ENCODE measurements around the gene PLIN3.
"Not testable (repeated sequence)": the region's sequence is repeated elsewhere in the genome, so short reads cannot be mapped to it uniquely, and the experiment has no call there.

The PLIN3 gene

DNA sequence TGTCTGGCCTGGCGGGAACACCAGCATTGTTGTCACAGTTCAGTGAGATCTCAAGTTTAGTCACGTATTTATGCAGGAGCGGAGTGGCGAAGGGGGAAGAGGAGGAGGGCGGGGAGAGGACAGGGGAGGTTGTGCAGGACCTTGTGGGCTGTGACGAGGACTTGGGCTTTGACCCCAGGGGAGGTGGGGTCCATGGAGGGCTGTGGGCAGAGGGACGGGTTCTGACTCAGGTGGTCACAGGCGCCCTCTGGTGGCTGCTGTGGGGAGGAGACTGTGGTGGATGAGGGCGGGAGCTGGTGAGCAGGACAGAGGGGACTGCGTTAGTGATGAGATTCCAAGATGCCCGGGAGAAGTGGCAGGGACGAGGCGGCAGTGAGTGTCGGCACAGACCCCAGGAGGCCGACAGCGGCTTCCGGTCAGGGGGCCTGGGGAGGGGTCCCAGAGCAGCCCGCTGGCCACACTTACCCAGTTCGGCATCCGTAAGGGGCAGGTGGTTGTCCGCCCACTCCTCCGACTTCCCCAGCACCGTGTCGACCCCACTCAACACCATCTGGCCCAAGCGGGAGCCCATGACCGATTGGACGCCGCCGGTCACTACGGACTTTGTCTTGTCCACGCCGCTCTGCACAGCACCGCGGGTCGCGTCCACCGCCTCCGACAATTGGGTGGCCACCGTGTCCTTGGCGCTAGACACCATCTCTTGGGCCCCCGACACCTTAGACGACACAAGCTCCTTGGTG lies 15.7 kb downstream of the PLIN3 start:
- H3K27ac ChIP-seq, result no peak overlapping the region
- no peak for DNase-seq (ENCODE audit: low read depth, low spot score)

DNA sequence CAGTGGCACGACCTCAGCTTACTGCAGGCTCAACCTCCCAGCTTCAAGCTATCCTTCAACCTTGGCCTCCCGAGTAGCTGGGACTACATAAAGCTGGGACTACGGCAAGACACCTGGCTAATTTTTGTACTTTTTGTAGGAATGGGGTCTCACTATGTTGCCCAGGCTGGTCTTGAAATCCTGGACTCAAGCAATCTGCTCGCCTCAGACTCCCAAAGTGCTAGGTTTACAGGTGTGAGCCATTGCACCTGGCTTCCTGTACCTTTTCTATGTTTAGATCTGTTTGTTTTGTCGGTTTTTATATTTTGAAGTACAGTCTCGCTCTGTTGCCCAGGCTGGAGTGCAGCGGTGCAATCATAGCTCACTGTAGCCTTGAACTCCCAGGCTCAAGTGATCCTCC lies 18.4 kb downstream of the PLIN3 start:
- DNase-seq (ENCODE audit: low read depth, low spot score), result no peak
- no peak overlapping the region for H3K27ac ChIP-seq

DNA sequence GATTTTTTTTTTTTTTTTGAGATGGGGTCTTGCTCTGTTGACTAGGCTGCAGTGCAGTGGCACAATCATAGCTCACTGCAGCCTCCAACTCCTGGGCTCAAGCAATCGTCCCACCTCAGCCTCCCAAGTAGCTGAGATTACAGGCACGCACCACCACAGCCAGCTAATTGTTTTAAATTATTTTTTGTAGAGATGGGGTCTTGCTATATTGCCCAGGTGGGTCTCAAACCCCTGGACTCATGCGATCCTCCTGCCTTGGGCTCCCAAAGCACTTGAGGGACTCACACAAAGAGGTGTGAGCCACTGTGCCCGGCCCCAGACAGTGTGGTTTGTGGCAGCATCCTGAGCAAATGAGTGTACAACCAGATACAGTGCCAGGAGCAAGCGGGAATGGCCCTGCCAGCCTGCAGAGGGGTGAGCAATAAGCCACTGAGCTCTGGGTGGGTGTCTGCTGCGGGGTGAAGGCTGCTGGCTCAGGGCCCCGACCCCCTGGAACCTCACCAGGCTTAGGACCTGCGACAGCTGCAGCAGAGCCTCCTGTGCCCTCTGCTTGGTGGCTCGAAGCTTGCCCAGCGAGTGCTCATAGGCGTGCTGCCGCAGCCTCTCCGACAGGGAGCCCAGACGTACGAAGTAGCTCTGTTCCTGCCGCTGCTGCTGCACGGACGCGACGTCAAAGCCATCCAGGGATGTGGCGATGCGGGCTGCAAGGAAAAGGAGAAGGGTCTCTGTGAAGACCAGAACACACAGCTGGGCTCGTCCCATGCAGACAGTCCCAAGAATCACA lies 20.1 kb downstream of the PLIN3 start:
- no peak for DNase-seq (ENCODE audit: low read depth, low spot score)
- no peak overlapping the region for H3K27ac ChIP-seq

DNA sequence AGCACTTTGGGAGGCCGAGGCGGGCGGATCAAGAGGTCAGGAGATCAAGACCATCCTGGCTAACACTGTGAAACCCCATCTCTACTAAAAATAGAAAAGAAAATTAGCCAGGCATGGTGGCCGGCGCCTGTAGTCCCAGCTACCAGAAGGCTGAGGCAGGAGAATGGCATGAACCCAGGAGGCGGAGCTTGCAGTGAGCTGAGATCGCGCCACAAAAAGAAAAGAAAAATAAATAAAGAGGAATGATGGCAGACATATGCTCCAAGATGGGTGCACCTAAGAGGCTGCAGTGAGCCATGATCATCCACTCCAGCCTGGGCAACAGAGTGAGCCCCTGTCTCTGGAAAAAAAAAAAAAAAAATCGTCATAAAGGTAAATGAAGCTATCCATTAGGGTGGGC lies 21.5 kb downstream of the PLIN3 start:
- not testable (repeated sequence) for H3K27ac ChIP-seq; DNase-seq (ENCODE audit: low read depth, low spot score)

DNA sequence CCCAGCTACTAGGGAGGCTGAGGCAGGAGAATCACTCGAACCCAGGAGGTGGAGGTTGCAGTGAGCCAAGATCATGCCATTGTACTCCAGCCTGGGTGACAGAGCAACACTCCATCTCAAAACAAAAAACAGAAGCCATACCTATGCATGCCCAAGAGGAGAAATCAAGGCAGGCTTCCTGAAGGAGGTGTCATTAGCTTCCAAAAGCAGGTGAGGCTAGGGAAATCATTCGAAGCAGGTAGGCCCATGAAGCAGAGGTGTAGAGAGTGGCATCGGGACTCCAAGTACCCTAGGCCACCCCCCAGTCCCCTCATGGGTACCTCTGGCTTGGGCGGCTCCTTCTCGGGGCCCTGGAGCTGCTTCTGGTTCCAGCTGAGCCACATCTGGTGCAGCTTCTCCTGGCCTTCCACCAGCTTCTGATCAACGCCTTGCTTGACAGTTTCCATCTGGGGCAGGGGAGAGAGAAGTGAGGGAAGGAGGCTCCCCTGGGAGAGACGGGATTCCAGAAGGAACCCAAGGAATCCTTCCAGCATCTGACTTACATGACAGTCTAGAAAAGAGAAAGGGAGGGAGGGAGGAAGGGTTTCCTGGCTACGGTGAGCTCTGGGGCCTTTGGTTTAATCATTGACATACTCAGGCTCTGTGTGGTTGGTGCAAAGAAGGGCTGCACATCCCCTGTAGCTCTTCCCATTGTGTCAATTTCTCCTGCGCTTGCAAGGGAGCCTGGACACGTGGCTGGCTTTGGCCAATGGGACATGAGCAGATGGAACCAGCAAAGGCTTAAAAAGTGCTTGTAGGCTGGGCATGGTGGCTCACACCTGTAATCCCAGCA lies 22.9 kb downstream of the PLIN3 start:
- no peak overlapping the region for H3K27ac ChIP-seq
- DNase-seq (ENCODE audit: low read depth, low spot score), result no peak

DNA sequence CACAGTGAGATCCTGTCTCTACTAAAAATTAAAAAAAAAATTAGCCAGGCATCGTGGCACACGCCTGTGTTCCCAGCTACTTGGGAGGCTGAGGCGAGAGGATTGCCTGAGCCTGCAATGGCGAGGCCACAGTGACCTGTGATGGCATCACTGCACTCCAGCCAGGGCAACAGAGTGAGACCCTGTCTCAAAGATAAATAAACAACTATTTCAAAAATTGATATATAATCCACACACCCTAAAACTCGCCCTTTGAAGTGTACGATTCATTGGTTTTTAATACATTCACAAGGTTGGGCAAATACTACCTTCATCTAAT lies 23.9 kb downstream of the PLIN3 start:
- no peak for DNase-seq (ENCODE audit: low read depth, low spot score)
- no peak overlapping the region for H3K27ac ChIP-seq

DNA sequence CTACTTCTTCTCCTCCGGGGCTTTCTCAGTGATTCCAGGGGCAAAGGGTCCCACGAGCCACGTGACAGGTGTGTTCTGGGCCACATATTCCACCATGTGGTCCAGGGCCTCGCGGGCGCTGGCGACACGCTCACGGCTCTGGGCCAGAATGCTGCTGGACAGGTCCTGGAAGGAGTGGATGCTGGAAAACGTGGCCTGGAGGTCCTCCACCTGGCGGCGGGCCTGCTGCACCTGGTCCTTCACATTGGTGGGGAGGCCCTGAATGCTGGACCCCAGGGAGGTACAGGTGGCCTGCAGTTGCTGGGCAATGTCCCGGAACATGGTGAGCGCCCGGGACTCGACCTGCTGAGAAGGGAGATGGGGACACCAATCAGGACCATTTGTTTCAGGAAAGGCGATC lies 28.3 kb downstream of the PLIN3 start:
- no peak overlapping the region for H3K27ac ChIP-seq
- no peak for DNase-seq (ENCODE audit: low read depth, low spot score)

DNA sequence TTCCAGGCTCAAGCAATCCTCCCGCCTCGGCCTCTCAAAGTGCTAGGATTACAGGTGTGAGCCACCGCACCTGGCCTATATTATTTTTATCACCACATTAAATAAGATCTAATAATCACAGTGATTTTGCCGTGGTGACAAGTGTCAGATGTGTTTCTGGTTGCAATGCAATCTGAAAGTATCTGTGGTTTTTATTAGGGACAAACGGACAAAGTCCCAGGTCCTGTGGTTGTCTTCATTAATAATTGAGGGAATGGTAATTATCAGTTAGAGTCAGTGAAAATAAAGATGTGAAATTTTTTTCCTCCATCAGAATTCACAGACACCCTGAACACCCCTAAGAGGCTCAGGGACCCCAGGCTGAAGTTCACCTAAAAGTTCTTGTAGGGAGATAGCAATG lies 34.7 kb downstream of the PLIN3 start:
- no peak for DNase-seq (ENCODE audit: low read depth, low spot score)
- H3K27ac ChIP-seq, result no peak overlapping the region

DNA sequence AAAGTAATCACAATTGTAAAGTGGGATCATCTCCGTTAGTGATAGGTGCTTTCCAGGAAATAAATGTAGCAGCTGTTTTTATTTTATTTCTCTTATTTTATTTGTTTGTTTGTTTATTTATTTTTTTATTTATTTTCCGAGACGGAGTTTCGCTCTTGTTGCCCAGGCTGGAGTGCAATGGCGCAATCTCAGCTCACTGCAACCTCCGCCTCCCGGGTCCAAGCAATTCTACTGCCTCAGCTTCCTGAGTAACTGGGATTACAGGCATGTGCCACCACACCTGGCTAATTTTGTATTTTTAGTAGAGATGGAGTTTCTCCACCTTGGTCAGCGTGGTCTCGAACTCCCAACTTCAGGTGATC lies 35.5 kb downstream of the PLIN3 start:
- H3K27ac ChIP-seq, result peak overlapping the region; percentile 87
- not testable (repeated sequence) for DNase-seq (ENCODE audit: low read depth, low spot score)

DNA sequence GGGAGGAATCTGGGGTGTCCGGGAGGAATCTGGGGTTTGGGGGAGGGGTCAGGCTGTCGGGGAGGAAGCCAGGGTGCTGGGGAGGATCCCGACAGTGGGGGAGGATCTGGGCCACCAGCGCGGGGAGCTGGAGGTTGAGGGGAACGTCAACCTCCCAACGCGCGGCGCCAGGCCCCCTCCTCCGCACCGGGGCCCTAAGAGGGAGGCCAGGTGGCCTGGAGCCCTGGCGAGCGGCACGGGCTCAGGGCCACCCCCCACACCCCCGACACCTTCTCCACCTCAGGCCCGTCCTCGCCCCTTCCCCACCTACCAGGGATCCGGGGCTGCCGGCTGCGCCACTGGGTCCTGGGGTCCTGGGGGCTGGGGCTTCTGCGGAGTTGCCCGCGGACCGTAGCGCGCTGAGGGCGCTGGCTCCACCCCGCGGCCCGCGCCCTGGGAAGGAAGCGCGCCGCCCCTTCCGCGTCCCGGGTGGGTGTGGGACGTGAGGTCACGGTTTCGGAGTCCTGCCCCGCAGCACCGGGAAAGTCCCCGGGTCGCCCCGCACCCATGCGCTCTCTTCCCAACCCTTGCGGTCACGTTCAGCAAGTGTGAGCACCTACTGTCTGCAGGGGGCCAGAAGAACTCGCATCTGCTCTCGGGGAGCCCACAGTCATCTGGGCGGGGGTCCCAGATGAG lies 36.0 kb downstream of the PLIN3 start, which contains the start of gene TICAM1:
TSS of gene TICAM1 (minus strand) at position 409 of the 675 bp plus-strand sequence. CDS start 13,335 bp downstream, outside the sequence.
- peak; percentile 68 for DNase-seq (ENCODE audit: low read depth, low spot score)
- H3K27ac ChIP-seq, result peak within 1 kb of the TSS; percentile 87

DNA sequence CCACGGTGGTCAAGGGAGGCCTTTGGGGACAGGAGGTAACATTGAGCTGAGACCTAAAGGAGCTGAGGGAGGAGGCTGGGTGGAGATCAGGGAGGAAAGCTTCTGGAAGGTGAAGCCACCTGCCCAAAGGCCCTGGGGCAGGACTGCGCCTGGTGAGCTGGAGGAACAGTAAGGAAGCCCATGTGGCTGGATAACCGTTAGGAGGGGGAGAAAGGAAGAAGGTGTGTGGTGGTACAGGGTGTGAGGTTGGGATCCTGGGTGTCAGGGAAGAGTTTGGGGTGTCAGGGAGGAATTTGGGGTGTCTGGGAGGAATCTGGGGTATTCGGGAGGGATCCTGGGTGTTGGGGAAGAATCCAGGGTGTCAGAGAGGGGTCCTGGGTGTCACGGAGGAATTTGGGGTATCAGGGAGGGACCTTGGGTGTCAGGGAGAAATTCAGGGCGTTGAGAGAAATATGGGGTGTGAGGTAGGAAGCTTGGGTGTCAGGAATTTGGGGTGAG lies 36.6 kb downstream of the PLIN3 start:
- H3K27ac ChIP-seq, result peak overlapping the region; percentile 87
- no peak for DNase-seq (ENCODE audit: low read depth, low spot score)

DNA sequence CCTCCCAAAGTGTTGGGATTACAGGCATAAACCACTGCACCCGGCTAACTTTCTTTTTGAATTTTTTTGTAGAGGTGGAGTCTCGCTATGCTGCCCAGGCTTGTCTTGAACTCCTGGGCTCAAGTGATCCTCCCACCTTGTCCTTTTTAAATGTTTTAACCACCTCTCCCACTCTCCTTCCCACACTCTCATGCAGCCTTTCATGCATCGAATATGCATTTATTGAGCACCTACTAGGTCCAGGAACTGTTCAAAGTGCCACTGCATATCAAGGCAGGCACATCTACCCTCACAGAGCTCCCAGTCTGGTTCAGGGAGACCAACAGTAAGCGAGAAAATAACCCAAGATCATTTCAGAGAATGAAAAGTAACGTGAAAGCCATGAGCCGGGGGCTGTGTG lies 37.1 kb downstream of the PLIN3 start:
- no peak for DNase-seq (ENCODE audit: low read depth, low spot score)
- H3K27ac ChIP-seq, result peak overlapping the region; percentile 87

DNA sequence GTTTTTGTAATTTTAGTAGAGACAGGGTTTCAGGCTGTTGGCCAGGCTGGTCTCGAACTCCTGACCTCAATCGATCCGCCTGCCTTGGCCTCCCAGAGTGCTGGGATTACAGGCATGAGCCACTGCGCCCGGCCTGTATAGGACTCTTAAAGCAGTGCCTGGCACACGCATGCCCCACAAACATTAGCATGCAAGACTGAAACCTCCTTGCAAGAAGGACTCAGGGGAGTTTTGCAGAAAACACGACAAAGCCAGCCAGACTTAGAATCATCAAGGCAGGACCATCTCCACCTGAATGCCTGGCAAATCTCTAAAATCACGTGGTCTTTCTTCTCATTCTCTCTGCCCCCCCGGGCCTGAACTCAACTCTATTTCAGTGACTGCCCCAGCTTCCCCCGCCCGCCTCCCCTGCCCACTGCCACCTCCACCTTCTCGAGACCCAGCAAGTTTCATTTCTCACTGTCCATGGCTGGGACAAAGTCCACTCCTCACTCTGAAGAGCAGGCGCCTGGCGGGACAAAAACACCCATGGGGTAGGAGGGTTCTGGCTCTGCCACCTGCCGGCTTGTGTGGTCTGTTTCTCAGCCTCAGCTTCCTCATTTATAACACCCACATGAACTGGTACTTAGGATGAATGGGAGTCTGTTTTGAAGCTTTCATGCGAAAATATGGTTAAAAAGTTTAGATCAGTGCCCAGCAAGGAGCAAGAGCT lies 38.3 kb downstream of the PLIN3 start:
- no peak for DNase-seq (ENCODE audit: low read depth, low spot score)
- H3K27ac ChIP-seq, result peak overlapping the region; percentile 87

DNA sequence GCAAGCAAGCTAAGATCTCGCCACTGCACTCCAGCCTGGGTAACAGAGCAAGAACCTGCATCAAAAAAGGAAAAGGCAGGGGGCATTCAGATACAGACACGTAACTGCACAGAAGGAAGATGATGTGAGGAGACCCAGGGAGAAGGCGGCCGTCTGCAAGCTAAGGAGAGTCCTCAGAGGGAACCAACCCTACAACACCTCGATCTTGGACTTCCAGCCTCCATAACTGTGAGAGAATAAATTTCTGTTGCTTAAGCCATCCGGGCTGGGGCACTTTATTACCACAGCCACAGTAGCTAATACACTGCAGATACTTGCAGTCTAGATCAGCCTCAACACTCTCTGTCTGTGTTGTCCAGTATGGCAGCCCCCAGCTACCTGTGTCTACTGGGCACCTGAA lies 43.9 kb downstream of the PLIN3 start:
- no peak for DNase-seq (ENCODE audit: low read depth, low spot score)
- H3K27ac ChIP-seq, result no peak overlapping the region

DNA sequence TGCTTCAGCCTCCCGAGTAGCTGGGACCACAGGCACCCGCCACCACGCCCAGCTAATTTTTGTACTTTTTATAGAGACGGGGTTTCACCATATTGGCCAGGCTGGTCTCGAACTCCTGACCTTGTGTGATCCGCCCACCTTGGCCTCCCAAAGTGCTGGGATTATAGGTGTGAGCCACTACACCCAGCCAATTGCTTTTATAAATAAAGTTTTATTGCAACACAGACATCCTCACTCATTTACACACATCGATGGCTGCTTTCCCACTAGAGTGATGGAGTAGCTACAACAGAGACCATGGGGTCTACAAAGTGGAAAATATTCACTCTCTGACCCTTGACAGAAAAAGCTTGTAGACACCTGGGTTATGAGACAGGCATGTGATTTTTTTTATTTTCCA lies 45.1 kb downstream of the PLIN3 start:
- not testable (repeated sequence) for DNase-seq (ENCODE audit: low read depth, low spot score); H3K27ac ChIP-seq

DNA sequence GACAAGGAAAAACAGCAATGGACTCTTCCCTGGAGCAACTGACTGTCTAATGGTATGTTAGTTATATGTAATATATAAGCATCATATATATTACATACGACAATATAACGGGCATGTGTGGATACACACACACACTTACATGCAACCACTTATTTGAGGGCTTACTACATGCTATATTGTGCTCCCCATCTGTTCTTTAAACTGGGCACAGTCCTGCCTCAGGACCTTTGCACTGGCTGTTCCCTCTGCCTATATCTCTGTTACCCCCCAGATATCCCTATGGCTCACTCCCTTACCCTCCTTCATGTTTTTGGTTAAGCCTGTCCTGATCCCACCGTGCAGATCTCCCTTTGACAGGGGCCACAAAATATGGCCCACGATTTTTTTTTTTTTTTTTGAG lies 46.2 kb downstream of the PLIN3 start:
- H3K27ac ChIP-seq, result no peak overlapping the region
- DNase-seq (ENCODE audit: low read depth, low spot score), result no peak

DNA sequence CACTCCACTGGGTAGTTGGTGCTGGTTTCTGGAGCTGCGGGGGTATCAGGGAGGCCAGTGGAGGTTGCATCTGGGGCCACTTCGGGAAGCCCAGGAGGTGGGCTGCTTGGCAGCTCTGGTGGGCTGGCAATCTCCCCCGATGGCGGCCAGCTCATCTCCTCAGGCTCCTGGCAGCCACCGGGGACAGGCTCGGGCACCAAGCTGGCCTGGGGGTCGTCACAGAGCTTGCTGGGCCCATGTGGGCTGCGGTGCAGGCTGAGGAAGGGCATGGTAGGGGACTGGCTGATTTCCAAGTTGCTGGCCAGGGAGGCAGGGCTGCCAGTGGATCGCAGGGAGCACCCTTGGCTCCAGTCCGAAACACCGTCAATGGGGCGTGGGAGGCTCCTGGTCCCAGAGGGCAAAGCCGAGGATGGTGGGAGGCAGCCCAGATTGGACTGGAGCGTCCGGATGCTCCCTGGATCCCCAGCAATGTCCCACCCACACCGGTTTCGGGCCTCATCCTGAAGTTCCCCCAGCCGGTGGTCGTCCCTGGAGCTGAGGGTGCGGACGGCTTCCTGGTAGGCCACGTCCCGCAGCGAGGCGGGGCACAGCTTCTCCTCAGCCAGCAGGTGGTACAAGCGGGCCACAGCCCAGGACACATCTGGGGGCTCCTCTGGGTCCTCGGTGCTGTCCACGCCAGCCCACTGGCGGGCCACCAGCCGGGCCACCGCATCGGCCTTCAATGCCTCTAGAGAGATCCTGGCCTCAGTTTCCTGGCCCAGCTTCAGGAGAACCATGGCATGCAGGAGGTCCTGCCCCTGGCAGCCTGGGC lies 49.8 kb downstream of the PLIN3 start:
- DNase-seq (ENCODE audit: low read depth, low spot score), result no peak
- no peak overlapping the region for H3K27ac ChIP-seq

DNA sequence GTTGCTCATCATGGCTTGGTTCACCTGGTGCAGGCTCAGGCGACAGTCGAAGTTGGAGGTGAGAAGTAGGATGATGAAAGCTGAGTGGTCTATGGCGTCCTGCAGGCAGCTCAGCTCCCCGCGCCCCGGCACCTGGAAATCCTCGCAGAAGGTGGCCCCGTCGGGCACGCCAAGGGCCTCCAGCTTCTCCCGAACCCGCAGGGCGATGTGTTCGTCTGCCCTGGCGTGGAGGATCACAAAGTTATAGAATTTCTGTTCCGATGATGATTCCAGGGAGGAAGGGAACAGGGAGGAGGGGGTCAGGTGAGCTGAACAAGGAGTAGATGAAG lies 50.6 kb downstream of the PLIN3 start:
- no peak overlapping the region for H3K27ac ChIP-seq

More for the DNA sequence above, 50.6 kb downstream of the PLIN3 start:
- DNase-seq (ENCODE audit: low read depth, low spot score), result no peak
